ENCODE data around the gene SRD5A1. TPM values are rescaled to one million over a fixed set of nuclear protein-coding genes. Genes with fewer than 3 reads are reported as not detected.
A peak's percentile ranks its signal among the peaks of the same experiment; 100 is the strongest.

SRD5A1 gene
- total RNA-seq (2014; rRNA removed; shearing (Covaris generic); ENCODE audit: low replicate concordance), result 18.0 and 19.5 TPM in 2 replicates

- peaks cover 37% of the 10 kb centered on the region for H3K36me3 ChIP-seq (ENCODE audit: insufficient read depth, low read length)
- H3K4me3 ChIP-seq (ENCODE audit: low read length), result peak within 1 kb of the TSS; percentile 100
- H3K4me1 ChIP-seq (ENCODE audit: low read length), result peaks cover 27% of the 10 kb centered on the region
- H3K79me2 ChIP-seq (ENCODE audit: low read length), result peaks cover 74% of the 10 kb centered on the region
- peak within 1 kb of the TSS; percentile 86 for H2AFZ ChIP-seq (ENCODE audit: low read length)
- peak; percentile 95 for DNase-seq
- H4K20me1 ChIP-seq (ENCODE audit: insufficient read depth, low read depth, low read length), result peaks cover 20% of the 10 kb centered on the region
- no peaks in the 10 kb centered on the region for H3K9me3 ChIP-seq (ENCODE audit: low read length)
- H3K27ac ChIP-seq (ENCODE audit: low read length), result peak within 1 kb of the TSS; percentile 63
- no peaks in the 10 kb centered on the region for H3K9me2 ChIP-seq (replicated peaks; ENCODE audit: insufficient read depth, low read length)
- H3K27me3 ChIP-seq (ENCODE audit: low read length), result no peaks in the 10 kb centered on the region
- H3K4me2 ChIP-seq (ENCODE audit: low read depth, low read length, poor library complexity, severe bottlenecking), result peak within 1 kb of the TSS; percentile 89
- H3K9ac ChIP-seq (ENCODE audit: low read length), result peak within 1 kb of the TSS; percentile 93
These were observed at the start of gene SRD5A1, which contains the start of gene NSUN2 for GRCh38 chr5:6632888-6633468. Gene SRD5A1 (plus strand): TSS chr5:6633440. CDS start chr5:6633577, 137 bp downstream. Gene NSUN2 (minus strand): TSS chr5:6633044. CDS start chr5:6632979, 65 bp downstream.

DNA sequence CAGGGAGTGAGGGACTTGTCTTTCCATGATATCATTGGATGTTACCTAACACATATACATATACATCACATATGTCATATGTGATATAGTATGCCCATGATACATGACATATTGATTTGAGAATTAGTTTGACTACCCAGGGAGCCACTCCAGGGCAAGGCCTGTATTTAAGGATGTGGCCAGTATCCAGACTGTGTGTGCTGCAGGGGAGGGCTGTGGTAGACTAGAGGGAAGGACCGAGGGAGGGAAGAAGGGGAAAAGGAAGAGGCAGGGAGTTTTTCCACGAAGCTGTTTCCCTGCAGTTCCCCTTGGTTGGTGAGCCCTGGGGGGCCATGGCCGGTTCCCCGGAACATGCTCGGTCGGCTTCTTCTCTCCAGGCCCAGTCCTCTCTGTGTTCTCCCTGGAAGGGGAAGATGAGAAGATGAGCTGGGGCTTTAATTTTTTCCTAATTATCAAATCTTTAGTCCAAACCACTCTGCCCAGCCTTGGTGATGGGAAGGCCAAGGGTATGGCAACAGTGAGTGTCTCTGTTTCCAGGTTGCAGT lies 49.1 kb upstream of the SRD5A1 start:
- Histone ChIP-seq H3K79me2 (ENCODE audit: low read length) (no peaks in the 10 kb centered on the region), H3K27me3 (ENCODE audit: low read length) (no peaks in the 10 kb centered on the region), H3K9ac (ENCODE audit: low read length) (no peak overlapping the region), H3K27ac (ENCODE audit: low read length) (no peak overlapping the region), H3K4me2 (ENCODE audit: low read depth, low read length, poor library complexity, severe bottlenecking) (no peak overlapping the region), H3K4me1 (ENCODE audit: low read length) (no peaks in the 10 kb centered on the region), H2AFZ (ENCODE audit: low read length) (no peak overlapping the region), H3K4me3 (ENCODE audit: low read length) (no peak overlapping the region), H3K9me2 (replicated peaks; ENCODE audit: insufficient read depth, low read length) (no peaks in the 10 kb centered on the region), H3K36me3 (ENCODE audit: insufficient read depth, low read length) (no peaks in the 10 kb centered on the region), H3K9me3 (ENCODE audit: low read length) (no peaks in the 10 kb centered on the region), H4K20me1 (ENCODE audit: insufficient read depth, low read depth, low read length) (no peaks in the 10 kb centered on the region)
- DNase-seq, result no peak

DNA sequence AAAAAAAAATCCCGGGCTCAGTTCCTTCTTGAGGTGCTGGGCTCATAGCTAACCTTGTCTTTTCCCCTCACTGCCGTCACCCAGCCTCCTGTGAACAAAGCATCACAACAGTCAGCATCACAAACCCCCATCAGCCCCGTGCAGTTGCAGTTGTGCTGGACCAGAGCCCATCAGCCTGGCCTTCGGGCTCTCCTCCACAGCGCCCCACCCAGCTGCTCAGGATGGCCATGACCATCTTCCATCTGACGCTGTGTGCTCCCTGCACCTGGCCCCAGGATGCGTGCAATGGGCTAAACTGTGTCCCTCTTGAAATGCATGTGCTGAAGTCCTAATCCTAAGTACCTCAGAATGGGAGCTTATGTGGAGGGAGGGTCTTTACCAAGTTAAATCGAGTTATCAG lies 48.5 kb upstream of the SRD5A1 start:
- Histone ChIP-seq H3K27ac (ENCODE audit: low read length) (no peak overlapping the region), H3K9ac (ENCODE audit: low read length) (no peak overlapping the region), H4K20me1 (ENCODE audit: insufficient read depth, low read depth, low read length) (no peaks in the 10 kb centered on the region), H3K4me2 (ENCODE audit: low read depth, low read length, poor library complexity, severe bottlenecking) (no peak overlapping the region), H3K4me1 (ENCODE audit: low read length) (no peaks in the 10 kb centered on the region), H3K36me3 (ENCODE audit: insufficient read depth, low read length) (no peaks in the 10 kb centered on the region), H3K9me3 (ENCODE audit: low read length) (no peaks in the 10 kb centered on the region), H2AFZ (ENCODE audit: low read length) (no peak overlapping the region), H3K4me3 (ENCODE audit: low read length) (no peak overlapping the region), H3K27me3 (ENCODE audit: low read length) (no peaks in the 10 kb centered on the region), H3K79me2 (ENCODE audit: low read length) (no peaks in the 10 kb centered on the region), H3K9me2 (replicated peaks; ENCODE audit: insufficient read depth, low read length) (no peaks in the 10 kb centered on the region)
- DNase-seq, result no peak

- Histone ChIP-seq H2AFZ (ENCODE audit: low read length) (no peak overlapping the region), H3K9me2 (replicated peaks; ENCODE audit: insufficient read depth, low read length) (no peaks in the 10 kb centered on the region), H3K79me2 (ENCODE audit: low read length) (no peaks in the 10 kb centered on the region), H3K4me1 (ENCODE audit: low read length) (no peaks in the 10 kb centered on the region), H3K27me3 (ENCODE audit: low read length) (no peaks in the 10 kb centered on the region), H3K27ac (ENCODE audit: low read length) (no peak overlapping the region), H3K9me3 (ENCODE audit: low read length) (no peaks in the 10 kb centered on the region), H3K4me2 (ENCODE audit: low read depth, low read length, poor library complexity, severe bottlenecking) (no peak overlapping the region), H4K20me1 (ENCODE audit: insufficient read depth, low read depth, low read length) (no peaks in the 10 kb centered on the region), H3K36me3 (ENCODE audit: insufficient read depth, low read length) (no peaks in the 10 kb centered on the region), H3K4me3 (ENCODE audit: low read length) (no peak overlapping the region), H3K9ac (ENCODE audit: low read length) (no peak overlapping the region)
- no peak for DNase-seq
These were observed 48.1 kb upstream of the SRD5A1 start for GRCh38 chr5:6585168-6585567.

GRCh38 chr5:6585939-6586646 lies 47.1 kb upstream of the SRD5A1 start:
- Histone ChIP-seq H3K27ac (ENCODE audit: low read length) (no peak overlapping the region), H3K4me3 (ENCODE audit: low read length) (no peak overlapping the region), H3K27me3 (ENCODE audit: low read length) (no peaks in the 10 kb centered on the region), H3K36me3 (ENCODE audit: insufficient read depth, low read length) (no peaks in the 10 kb centered on the region), H2AFZ (ENCODE audit: low read length) (no peak overlapping the region), H3K4me1 (ENCODE audit: low read length) (no peaks in the 10 kb centered on the region), H3K79me2 (ENCODE audit: low read length) (no peaks in the 10 kb centered on the region), H3K9me3 (ENCODE audit: low read length) (no peaks in the 10 kb centered on the region), H3K9me2 (replicated peaks; ENCODE audit: insufficient read depth, low read length) (no peaks in the 10 kb centered on the region), H4K20me1 (ENCODE audit: insufficient read depth, low read depth, low read length) (no peaks in the 10 kb centered on the region), H3K9ac (ENCODE audit: low read length) (no peak overlapping the region), H3K4me2 (ENCODE audit: low read depth, low read length, poor library complexity, severe bottlenecking) (no peak overlapping the region)
- no peak for DNase-seq

DNA sequence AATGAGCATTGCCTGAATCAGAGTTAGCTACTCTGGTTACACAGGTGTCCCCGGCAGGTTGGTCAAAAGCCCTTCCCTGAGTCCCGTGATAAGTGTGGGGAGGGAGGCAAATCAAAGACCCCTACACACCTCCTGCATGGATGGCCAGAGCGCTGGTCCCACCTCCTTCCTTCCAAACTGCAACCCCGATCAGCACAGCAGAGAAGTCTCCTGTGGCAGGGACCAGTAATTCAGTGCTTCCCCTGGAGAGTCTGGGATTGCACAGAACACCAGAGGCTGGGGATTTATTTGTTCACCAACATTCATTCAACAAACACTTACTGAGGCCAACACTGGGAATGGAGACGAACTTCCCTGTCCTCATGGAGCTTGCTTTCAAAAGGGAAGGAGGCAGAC lies 46.6 kb upstream of the SRD5A1 start:
- H3K9me2 ChIP-seq (replicated peaks; ENCODE audit: insufficient read depth, low read length), result no peaks in the 10 kb centered on the region
- DNase-seq, result no peak

DNA sequence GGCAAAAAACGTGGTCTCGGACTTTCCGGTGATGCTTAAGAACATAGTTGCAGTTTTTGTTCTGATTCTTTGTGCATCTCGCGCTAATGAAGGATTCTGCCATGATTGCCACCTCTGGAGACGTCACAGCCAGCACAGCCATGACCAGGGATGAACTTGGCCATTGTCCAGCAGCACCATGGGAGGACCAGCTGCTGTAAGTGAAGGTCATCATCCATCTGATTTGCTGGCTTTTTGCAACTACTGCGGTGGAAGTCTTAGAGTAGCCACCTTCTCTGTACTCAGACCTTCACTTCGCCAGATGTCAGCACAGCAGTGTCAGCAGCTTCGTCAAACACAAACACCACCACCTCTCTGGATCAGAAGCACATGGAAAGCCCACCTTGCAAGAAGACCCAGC lies 46.1 kb upstream of the SRD5A1 start:
- Histone ChIP-seq H3K79me2 (ENCODE audit: low read length) (no peaks in the 10 kb centered on the region), H3K27ac (ENCODE audit: low read length) (no peak overlapping the region), H3K27me3 (ENCODE audit: low read length) (no peaks in the 10 kb centered on the region), H4K20me1 (ENCODE audit: insufficient read depth, low read depth, low read length) (no peaks in the 10 kb centered on the region), H2AFZ (ENCODE audit: low read length) (no peak overlapping the region), H3K9ac (ENCODE audit: low read length) (no peak overlapping the region), H3K9me2 (replicated peaks; ENCODE audit: insufficient read depth, low read length) (no peaks in the 10 kb centered on the region), H3K4me2 (ENCODE audit: low read depth, low read length, poor library complexity, severe bottlenecking) (no peak overlapping the region), H3K9me3 (ENCODE audit: low read length) (no peaks in the 10 kb centered on the region), H3K4me3 (ENCODE audit: low read length) (no peak overlapping the region), H3K4me1 (ENCODE audit: low read length) (no peaks in the 10 kb centered on the region), H3K36me3 (ENCODE audit: insufficient read depth, low read length) (no peaks in the 10 kb centered on the region)
- no peak for DNase-seq

More for the DNA sequence above, 46.6 kb upstream of the SRD5A1 start:
- H3K9ac ChIP-seq (ENCODE audit: low read length), result no peak overlapping the region
- no peaks in the 10 kb centered on the region for H3K36me3 ChIP-seq (ENCODE audit: insufficient read depth, low read length)
- no peaks in the 10 kb centered on the region for H3K27me3 ChIP-seq (ENCODE audit: low read length)
- H3K27ac ChIP-seq (ENCODE audit: low read length), result no peak overlapping the region
- no peaks in the 10 kb centered on the region for H3K9me3 ChIP-seq (ENCODE audit: low read length)
- H3K4me2 ChIP-seq (ENCODE audit: low read depth, low read length, poor library complexity, severe bottlenecking), result no peak overlapping the region
- no peak overlapping the region for H3K4me3 ChIP-seq (ENCODE audit: low read length)
- H2AFZ ChIP-seq (ENCODE audit: low read length), result no peak overlapping the region
- H3K4me1 ChIP-seq (ENCODE audit: low read length), result no peaks in the 10 kb centered on the region
- H3K79me2 ChIP-seq (ENCODE audit: low read length), result no peaks in the 10 kb centered on the region
- no peaks in the 10 kb centered on the region for H4K20me1 ChIP-seq (ENCODE audit: insufficient read depth, low read depth, low read length)

DNA sequence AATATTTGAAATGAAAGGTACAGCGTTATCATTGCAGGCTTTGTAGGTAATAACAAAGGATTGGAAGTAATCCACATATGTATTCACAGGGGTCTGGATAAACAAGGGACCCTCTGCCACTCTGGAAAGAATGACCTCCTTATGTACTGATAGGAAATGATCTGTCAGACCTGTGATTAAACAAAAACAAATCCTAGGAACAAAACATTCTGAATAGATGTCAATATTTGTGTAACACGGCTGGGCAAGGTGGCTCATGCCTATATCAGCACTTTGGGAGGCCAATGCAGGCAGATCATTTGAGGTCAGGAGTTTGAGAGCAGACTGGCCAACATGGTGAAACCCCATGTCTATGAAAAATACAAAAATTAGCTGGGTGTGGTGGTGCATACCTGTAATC lies 42.7 kb upstream of the SRD5A1 start:
- H3K27me3 ChIP-seq (ENCODE audit: low read length), result no peaks in the 10 kb centered on the region
- H3K27ac ChIP-seq (ENCODE audit: low read length), result no peak overlapping the region
- no peaks in the 10 kb centered on the region for H3K9me2 ChIP-seq (replicated peaks; ENCODE audit: insufficient read depth, low read length)
- H3K36me3 ChIP-seq (ENCODE audit: insufficient read depth, low read length), result no peaks in the 10 kb centered on the region
- no peaks in the 10 kb centered on the region for H3K79me2 ChIP-seq (ENCODE audit: low read length)
- H4K20me1 ChIP-seq (ENCODE audit: insufficient read depth, low read depth, low read length), result no peaks in the 10 kb centered on the region
- no peak overlapping the region for H3K4me3 ChIP-seq (ENCODE audit: low read length)
- no peaks in the 10 kb centered on the region for H3K4me1 ChIP-seq (ENCODE audit: low read length)
- no peak overlapping the region for H2AFZ ChIP-seq (ENCODE audit: low read length)
- DNase-seq, result no peak
- H3K4me2 ChIP-seq (ENCODE audit: low read depth, low read length, poor library complexity, severe bottlenecking), result no peak overlapping the region
- H3K9ac ChIP-seq (ENCODE audit: low read length), result no peak overlapping the region
- H3K9me3 ChIP-seq (ENCODE audit: low read length), result no peaks in the 10 kb centered on the region
